SK-N-MC (cell line): ENCODE measurements around the gene EDEM1.

Experiments used
- EZH2 ChIP-seq: fragments of 200-600 bp; sonication (generic); IDR thresholded peaks from one replicate; pipeline ENCODE4 v1.6.1; 2017; ENCODE audit warnings: antibody characterized with exemption
- POLR2AphosphoS5 ChIP-seq: IDR thresholded peaks from 2 replicates; pipeline ENCODE4 v1.6.1; 2012; ENCODE audit warnings: mild to moderate bottlenecking, low read depth, low read length, borderline replicate concordance

- TF ChIP-seq POLR2AphosphoS5, result no peak
- TF ChIP-seq EZH2, result no peak
Observed at GRCh38 chr3:5235655-5236054, 48.1 kb downstream of the EDEM1 start.
